Measurements from ENCODE around the gene NAB2. TPM values are rescaled to one million over a fixed set of nuclear protein-coding genes. Genes with fewer than 3 reads are reported as not detected.

The NAB2 gene
- polyA plus RNA-seq, 2 of the 4 experiments (the other 2 are of a cell fraction): 8.6 to 9.8 TPM

- TF ChIP-seq FOSL2 (IDR thresholded peaks at IDR 0.05) (no peak), FOSL2 (CRISPR knock-in tag; IDR thresholded peaks at IDR 0.05) (no peak), EP300 (IDR thresholded peaks at IDR 0.05) (no peak), POLR2A (IDR thresholded peaks at IDR 0.05; ENCODE audit: low read length) (no peak), ELK1 (IDR thresholded peaks at IDR 0.05; ENCODE audit: low read depth, low read length) (no peak), POLR2AphosphoS2 (conservative IDR thresholded peaks at IDR 0.05; ENCODE audit: low read length) (no peak), TFCP2L1 (CRISPR knock-in tag; IDR thresholded peaks at IDR 0.05) (no peak), JUN (IDR thresholded peaks at IDR 0.05) (no peak), HES2 (IDR thresholded peaks at IDR 0.05) (no peak), NPAS2 (CRISPR knock-in tag; IDR thresholded peaks at IDR 0.05; ENCODE audit: borderline replicate concordance) (no peak)
Measured at GRCh38 chr12:57133916-57134315, 45.0 kb downstream of the NAB2 start (continued).

- FAIRE-seq (no peak), ATAC-seq (no peak), DNase-seq (ENCODE audit: low read depth in 1 of 2, low spot score in 1 of 2) (no peak)
- peaks cover 39% of the 10 kb centered on the region for H3K4me1 ChIP-seq
- H3K27ac ChIP-seq: peak overlapping the region in 1 of 2 experiments; percentile 45; a peak in 2 of 6 replicates
- no peak overlapping the region for H3K4me2 ChIP-seq
- no peaks in the 10 kb centered on the region for H3K9me3 ChIP-seq
- CTCF ChIA-PET: interaction anchor here (1.8 to 6.6 kb wide), 7 partner anchors 11 to 128 kb away, joined by 5 to 51 read pairs (median 10); no protein-coding TSS in a partner anchor
- TF ChIP-seq BHLHE40 (IDR thresholded peaks at IDR 0.05; ENCODE audit: low read depth, low read length): no peak
- POLR2A ChIA-PET: no interaction called here
- no peak overlapping the region for H3K4me3 ChIP-seq
- WGBS (ENCODE audit: missing lambda C conversion rate): 92% methylated on average over 9 of the region's 9 CpGs
Measured at GRCh38 chr12:57134949-57135348, 46.0 kb downstream of the NAB2 start.

GRCh38 chr12:57135527-57136326 is 46.8 kb downstream of the NAB2 start:
- DNase-seq (ENCODE audit: low read depth in 1 of 2, low spot score in 1 of 2) (no peak), FAIRE-seq (no peak), ATAC-seq (no peak)
- Histone ChIP-seq H3K9me3 (no peaks in the 10 kb centered on the region), H3K4me1 (peaks cover 34% of the 10 kb centered on the region), H3K4me2 (no peak overlapping the region), H3K27ac (peak overlapping the region in 1 of 2 experiments; percentile 45; a peak in 3 of 6 replicates), H3K4me3 (no peak overlapping the region)
- TF ChIP-seq EHF (CRISPR knock-in tag; IDR thresholded peaks at IDR 0.05) (no peak), PBX3 (IDR thresholded peaks at IDR 0.05) (no peak), ZC3H11A (IDR thresholded peaks at IDR 0.05) (no peak), PHF8 (IDR thresholded peaks at IDR 0.05; ENCODE audit: borderline replicate concordance, low read depth) (no peak), JUN (IDR thresholded peaks at IDR 0.05) (no peak)
- ChIA-PET POLR2A (interaction anchor here (1.2 kb wide), 1 partner anchor 8 kb away, joined by 4 read pairs; the partner anchor contains the start of gene LRP1), CTCF (interaction anchor here (0.6 to 6.6 kb wide), 10 partner anchors 11 to 128 kb away, joined by 3 to 51 read pairs (median 7); no protein-coding TSS in a partner anchor)
- WGBS (ENCODE audit: missing lambda C conversion rate): 80% methylated on average over 17 of the region's 18 CpGs

- ATAC-seq: peak in 1 of 2 experiments; percentile 21; a peak in 2 of 6 replicates
- H3K4me2 ChIP-seq: peak overlapping the region; percentile 8; the same call in 1 of the 3 replicates
- no peak for FAIRE-seq
- TF ChIP-seq TP53 (CRISPR knock-in tag; IDR thresholded peaks at IDR 0.05): no peak
- no peak for TF ChIP-seq CHD4 (IDR thresholded peaks at IDR 0.05; ENCODE audit: borderline replicate concordance)
- no peak for TF ChIP-seq MAX (IDR thresholded peaks at IDR 0.05)
- no peak for TF ChIP-seq CTCF (IDR thresholded peaks at IDR 0.05)
- TF ChIP-seq HES2 (IDR thresholded peaks at IDR 0.05): no peak
- no peak for TF ChIP-seq ZFP36 (IDR thresholded peaks at IDR 0.05; ENCODE audit: borderline replicate concordance, partially characterized antibody)
- no peak for TF ChIP-seq KDM1A (IDR thresholded peaks at IDR 0.05; ENCODE audit: low read depth)
- no peak for TF ChIP-seq MAFK (IDR thresholded peaks at IDR 0.05; ENCODE audit: partially characterized antibody)
- no peak for TF ChIP-seq NPAS2 (CRISPR knock-in tag; IDR thresholded peaks at IDR 0.05; ENCODE audit: borderline replicate concordance)
- no peak for TF ChIP-seq ATOH8 (CRISPR knock-in tag; IDR thresholded peaks at IDR 0.05; ENCODE audit: low read depth)
- TF ChIP-seq SREBF2 (IDR thresholded peaks at IDR 0.05): no peak
Measured at GRCh38 chr12:57138526-57139272, 49.8 kb downstream of the NAB2 start.

More at GRCh38 chr12:57138526-57139272, 49.8 kb downstream of the NAB2 start:
- Histone ChIP-seq H3K9me3 (no peaks in the 10 kb centered on the region), H3K4me1 (peaks cover 15% of the 10 kb centered on the region), H3K4me3 (no peak overlapping the region), H3K27ac (0 out of 6 replicates have a peak overlapping the region, but pooled peaks of 1 of the 2 experiments have one; percentile 33)
- WGBS (ENCODE audit: missing lambda C conversion rate): 88% methylated on average over 13 of the region's 13 CpGs
- no peak for DNase-seq (ENCODE audit: low read depth in 1 of 2, low spot score in 1 of 2)
- CTCF ChIA-PET: interaction anchor here (0.7 to 6.6 kb wide), 8 partner anchors 15 to 101 kb away, joined by 3 to 51 read pairs (median 6); no protein-coding TSS in a partner anchor
- POLR2A ChIA-PET: no interaction called here

Data from A549 (cell line).